A549 (cell line): ENCODE results near the gene EIF6.

ENCODE experiments used
- CEBPB ChIP-seq, 2 experiments: fragments of >200 bp in 1 of 2; sonication (Bioruptor Twin) in 1 of 2; formaldehyde crosslinking in 1 of 2; IDR thresholded peaks; 2 replicates each; pipeline ENCODE4 v1.6.1; 2012 to 2016
- CHD2 ChIP-seq: fragments of 150-350 bp; IDR thresholded peaks from 2 replicates; pipeline ENCODE4 v1.6.1; 2014; ENCODE audit warnings: low read length; ENCODE audit not compliant: partially characterized antibody
- CTCF ChIP-seq: fragments of >200 bp; sonication (Bioruptor Twin); formaldehyde crosslinking; IDR thresholded peaks from 3 replicates; pipeline ENCODE4 v1.5.1; 2016
- EP300 ChIP-seq, 2 experiments: fragments of >200 bp; sonication (Bioruptor Twin); formaldehyde crosslinking; IDR thresholded peaks; 2 replicates in 1 of 2; 3 replicates in 1 of 2; pipeline ENCODE4 v1.6.1; 2016 to 2017
- ESRRA ChIP-seq: fragments of 150-350 bp; IDR thresholded peaks from 2 replicates; pipeline ENCODE4 v1.6.1; 2014; ENCODE audit warnings: mild to moderate bottlenecking, low read length, borderline replicate concordance
- MAZ ChIP-seq: fragments of 150-350 bp; IDR thresholded peaks from 2 replicates; pipeline ENCODE4 v1.6.1; 2014; ENCODE audit warnings: antibody characterized with exemption, low read depth, low read length, borderline replicate concordance
- MYC ChIP-seq: IDR thresholded peaks from 2 replicates; pipeline ENCODE4 v1.6.1; 2012; ENCODE audit warnings: mild to moderate bottlenecking, inconsistent platforms, low read length, improper control_type of control experiment, borderline replicate concordance
- PHF8 ChIP-seq: fragments of 200-600 bp; sonication (generic); IDR thresholded peaks from 2 replicates; pipeline ENCODE4 v1.6.1; 2016; ENCODE audit warnings: low read depth, mild to moderate bottlenecking, antibody characterized with exemption, moderate library complexity, borderline replicate concordance
- POLR2A ChIP-seq: IDR thresholded peaks from 2 replicates; pipeline ENCODE4 v1.6.1; 2012; ENCODE audit warnings: mild to moderate bottlenecking, low read length
- RCOR1 ChIP-seq: fragments of 150-350 bp; IDR thresholded peaks from 2 replicates; pipeline ENCODE4 v1.6.1; 2014; ENCODE audit warnings: antibody characterized with exemption, low read length, low read depth
- RNF2 ChIP-seq: fragments of 200-600 bp; sonication (generic); IDR thresholded peaks from 2 replicates; pipeline ENCODE4 v1.6.1; 2016; ENCODE audit warnings: low read depth, mild to moderate bottlenecking, antibody characterized with exemption, moderate library complexity, borderline replicate concordance
- USF2 ChIP-seq: fragments of 450-650 bp; IDR thresholded peaks from 2 replicates; pipeline ENCODE4 v1.6.1; 2014; ENCODE audit warnings: antibody characterized with exemption

GRCh38 chr20:35232575-35232974 is 52.0 kb downstream of the EIF6 start:
- TF ChIP-seq POLR2A (no peak), MYC (no peak), ESRRA (no peak), MAZ (no peak), CTCF (no peak), PHF8 (no peak), RCOR1 (no peak), CEBPB (IDR thresholded peaks at IDR 0.05) (no peak), RNF2 (no peak), CHD2 (no peak), EP300 (IDR thresholded peaks at IDR 0.05) (no peak), USF2 (no peak)
